ENCODE results near the gene VAV2. TPM values are rescaled to one million over a fixed set of nuclear protein-coding genes. Genes with fewer than 3 reads are reported as not detected.

Gene VAV2
- total RNA-seq, 6 experiments from 2014 or later: 17.6 to 24.5 (median 21.7) TPM

GRCh38 chr9:133893191-133893994, 98.7 kb downstream of the VAV2 start:
- Mint-ChIP-seq H3K4me1 (ENCODE audit: low read depth) (peaks cover 16% of the 10 kb centered on the region), H3K27ac (no peak overlapping the region), H3K9me3 (no peaks in the 10 kb centered on the region), H3K27me3 (ENCODE audit: insufficient read depth) (peaks cover 6% of the 10 kb centered on the region), H3K4me3 (no peak overlapping the region), H3K36me3 (ENCODE audit: low read depth) (0 out of 2 replicates have a peak, but pooled peaks cover 4% of the 10 kb centered on the region)
- no peak for TF ChIP-seq CTCF (IDR thresholded peaks at IDR 0.05)
- DNase-seq: no peak

GRCh38 chr9:133892193-133892920, 99.8 kb downstream of the VAV2 start:
- H3K9me3 Mint-ChIP-seq: no peaks in the 10 kb centered on the region
- H3K4me1 Mint-ChIP-seq (ENCODE audit: low read depth): peaks cover 9% of the 10 kb centered on the region
- 0 out of 2 replicates have a peak, but pooled peaks cover 1% of the 10 kb centered on the region for H3K36me3 Mint-ChIP-seq (ENCODE audit: low read depth)
- H3K27me3 Mint-ChIP-seq (ENCODE audit: insufficient read depth): peaks cover 6% of the 10 kb centered on the region
- DNase-seq: no peak
- no peak for TF ChIP-seq CTCF (IDR thresholded peaks at IDR 0.05)
- H3K27ac Mint-ChIP-seq: no peak overlapping the region; the same call in 1 of the 2 replicates
- no peak overlapping the region for H3K4me3 Mint-ChIP-seq

GRCh38 chr9:133891741-133892140, 100.4 kb downstream of the VAV2 start:
- DNase-seq: no peak
- H3K4me3 Mint-ChIP-seq: no peak overlapping the region
- peaks cover 7% of the 10 kb centered on the region for H3K4me1 Mint-ChIP-seq (ENCODE audit: low read depth)
- no peak for TF ChIP-seq CTCF (IDR thresholded peaks at IDR 0.05)
- H3K36me3 Mint-ChIP-seq (ENCODE audit: low read depth): no peaks in the 10 kb centered on the region
- peaks cover 6% of the 10 kb centered on the region for H3K27me3 Mint-ChIP-seq (ENCODE audit: insufficient read depth)
- H3K9me3 Mint-ChIP-seq: no peaks in the 10 kb centered on the region
- H3K27ac Mint-ChIP-seq: no peak overlapping the region

- Mint-ChIP-seq H3K27me3 (ENCODE audit: insufficient read depth) (peaks cover 6% of the 10 kb centered on the region), H3K4me3 (no peak overlapping the region), H3K4me1 (ENCODE audit: low read depth) (peaks cover 7% of the 10 kb centered on the region), H3K9me3 (no peaks in the 10 kb centered on the region), H3K36me3 (ENCODE audit: low read depth) (no peaks in the 10 kb centered on the region), H3K27ac (no peak overlapping the region)
- no peak for DNase-seq
- TF ChIP-seq CTCF (IDR thresholded peaks at IDR 0.05): no peak
Measured at GRCh38 chr9:133890583-133890982, 101.5 kb downstream of the VAV2 start.

- no peaks in the 10 kb centered on the region for H3K36me3 Mint-ChIP-seq (ENCODE audit: low read depth)
- H3K9me3 Mint-ChIP-seq: no peaks in the 10 kb centered on the region
- no peak overlapping the region for H3K4me3 Mint-ChIP-seq
- H3K4me1 Mint-ChIP-seq (ENCODE audit: low read depth): peaks cover 7% of the 10 kb centered on the region
- peak; percentile 22 for DNase-seq
- peaks cover 4% of the 10 kb centered on the region for H3K27me3 Mint-ChIP-seq (ENCODE audit: insufficient read depth)
- TF ChIP-seq CTCF (IDR thresholded peaks at IDR 0.05): no peak
- H3K27ac Mint-ChIP-seq: peak overlapping the region; percentile 58; the same call in 1 of the 2 replicates
Measured at GRCh38 chr9:133889584-133890301, 102.4 kb downstream of the VAV2 start.
